HEK293 (cell line): Measurements from ENCODE around the gene MBD5.

ENCODE experiments used
- ZBTB21 ChIP-seq: fragments of 450-650 bp; formaldehyde crosslinking; IDR thresholded peaks from 2 replicates; pipeline ENCODE4 v1.5.1; 2017; ENCODE audit warnings: missing biosample characterization, missing genetic modification characterization
- ZFP37 ChIP-seq: fragments of 450-650 bp; formaldehyde crosslinking; IDR thresholded peaks from 2 replicates; pipeline ENCODE4 v1.5.1; 2016; ENCODE audit warnings: missing biosample characterization, missing genetic modification characterization
- ZNF274 ChIP-seq, 2 experiments: fragments of 200-500 bp in 1 of 2; fragments of 450-650 bp in 1 of 2; sonication (Bioruptor generic) in 1 of 2; formaldehyde crosslinking in 1 of 2; IDR thresholded peaks; 2 replicates each; pipeline versions ENCODE4 v1.5.1 to v1.6.1; 2014 to 2016; ENCODE audit warnings: borderline replicate concordance in 1 of 2, inconsistent platforms in 1 of 2, low read length in 1 of 2, missing biosample characterization in 1 of 2, missing genetic modification characterization in 1 of 2
- ZNF510 ChIP-seq: fragments of 450-650 bp; formaldehyde crosslinking; IDR thresholded peaks from 2 replicates; pipeline ENCODE4 v1.5.1; 2018; ENCODE audit warnings: mild to moderate bottlenecking, missing genetic modification characterization, missing biosample characterization; ENCODE audit not compliant: insufficient replicate concordance
- TF ChIP-seq, protein P1 (sequence below): fragments of 450-650 bp; formaldehyde crosslinking; conservative IDR thresholded peaks from 2 replicates; pipeline ENCODE4 v1.5.1; 2016; ENCODE audit warnings: low read depth, missing biosample characterization, missing genetic modification characterization
- TF ChIP-seq, protein P2 (sequence below): fragments of 450-650 bp; formaldehyde crosslinking; IDR thresholded peaks from 2 replicates; pipeline ENCODE4 v1.5.1; 2016; ENCODE audit warnings: missing biosample characterization, missing genetic modification characterization

DNA sequence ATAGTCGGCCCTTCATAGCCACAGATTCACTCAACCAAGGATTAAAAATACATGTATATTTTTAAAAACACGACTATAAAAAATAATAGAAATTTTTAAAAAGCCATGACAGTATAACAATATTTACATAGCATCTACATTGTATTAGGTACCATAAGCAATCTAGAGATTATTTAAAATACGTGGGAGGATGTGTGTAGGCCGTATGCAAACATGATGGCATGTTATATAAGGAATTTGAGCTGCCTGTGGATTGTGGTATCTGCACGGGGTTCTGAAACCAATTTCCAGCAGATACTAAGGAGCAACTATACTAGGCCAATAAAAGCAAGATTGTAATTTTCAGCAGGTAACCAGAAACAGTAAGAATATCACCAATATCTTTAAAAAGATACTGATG lies 6.3 kb upstream of the MBD5 start:
- TF ChIP-seq ZFP37 (tag by site-specific recombination), result no peak
- TF ChIP-seq, protein P1, sequence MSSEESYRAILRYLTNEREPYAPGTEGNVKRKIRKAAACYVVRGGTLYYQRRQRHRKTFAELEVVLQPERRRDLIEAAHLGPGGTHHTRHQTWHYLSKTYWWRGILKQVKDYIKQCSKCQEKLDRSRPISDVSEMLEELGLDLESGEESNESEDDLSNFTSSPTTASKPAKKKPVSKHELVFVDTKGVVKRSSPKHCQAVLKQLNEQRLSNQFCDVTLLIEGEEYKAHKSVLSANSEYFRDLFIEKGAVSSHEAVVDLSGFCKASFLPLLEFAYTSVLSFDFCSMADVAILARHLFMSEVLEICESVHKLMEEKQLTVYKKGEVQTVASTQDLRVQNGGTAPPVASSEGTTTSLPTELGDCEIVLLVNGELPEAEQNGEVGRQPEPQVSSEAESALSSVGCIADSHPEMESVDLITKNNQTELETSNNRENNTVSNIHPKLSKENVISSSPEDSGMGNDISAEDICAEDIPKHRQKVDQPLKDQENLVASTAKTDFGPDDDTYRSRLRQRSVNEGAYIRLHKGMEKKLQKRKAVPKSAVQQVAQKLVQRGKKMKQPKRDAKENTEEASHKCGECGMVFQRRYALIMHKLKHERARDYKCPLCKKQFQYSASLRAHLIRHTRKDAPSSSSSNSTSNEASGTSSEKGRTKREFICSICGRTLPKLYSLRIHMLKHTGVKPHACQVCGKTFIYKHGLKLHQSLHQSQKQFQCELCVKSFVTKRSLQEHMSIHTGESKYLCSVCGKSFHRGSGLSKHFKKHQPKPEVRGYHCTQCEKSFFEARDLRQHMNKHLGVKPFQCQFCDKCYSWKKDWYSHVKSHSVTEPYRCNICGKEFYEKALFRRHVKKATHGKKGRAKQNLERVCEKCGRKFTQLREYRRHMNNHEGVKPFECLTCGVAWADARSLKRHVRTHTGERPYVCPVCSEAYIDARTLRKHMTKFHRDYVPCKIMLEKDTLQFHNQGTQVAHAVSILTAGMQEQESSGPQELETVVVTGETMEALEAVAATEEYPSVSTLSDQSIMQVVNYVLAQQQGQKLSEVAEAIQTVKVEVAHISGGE, result no peak
- TF ChIP-seq ZNF510, result no peak
- no peak for TF ChIP-seq ZBTB21 (tag by site-specific recombination)
- TF ChIP-seq ZNF274 (IDR thresholded peaks at IDR 0.05; ENCODE audit: low read length), result no peak
- no peak for TF ChIP-seq ZNF274 (tag by site-specific recombination; IDR thresholded peaks at IDR 0.05; ENCODE audit: borderline replicate concordance)
- TF ChIP-seq, protein P2, sequence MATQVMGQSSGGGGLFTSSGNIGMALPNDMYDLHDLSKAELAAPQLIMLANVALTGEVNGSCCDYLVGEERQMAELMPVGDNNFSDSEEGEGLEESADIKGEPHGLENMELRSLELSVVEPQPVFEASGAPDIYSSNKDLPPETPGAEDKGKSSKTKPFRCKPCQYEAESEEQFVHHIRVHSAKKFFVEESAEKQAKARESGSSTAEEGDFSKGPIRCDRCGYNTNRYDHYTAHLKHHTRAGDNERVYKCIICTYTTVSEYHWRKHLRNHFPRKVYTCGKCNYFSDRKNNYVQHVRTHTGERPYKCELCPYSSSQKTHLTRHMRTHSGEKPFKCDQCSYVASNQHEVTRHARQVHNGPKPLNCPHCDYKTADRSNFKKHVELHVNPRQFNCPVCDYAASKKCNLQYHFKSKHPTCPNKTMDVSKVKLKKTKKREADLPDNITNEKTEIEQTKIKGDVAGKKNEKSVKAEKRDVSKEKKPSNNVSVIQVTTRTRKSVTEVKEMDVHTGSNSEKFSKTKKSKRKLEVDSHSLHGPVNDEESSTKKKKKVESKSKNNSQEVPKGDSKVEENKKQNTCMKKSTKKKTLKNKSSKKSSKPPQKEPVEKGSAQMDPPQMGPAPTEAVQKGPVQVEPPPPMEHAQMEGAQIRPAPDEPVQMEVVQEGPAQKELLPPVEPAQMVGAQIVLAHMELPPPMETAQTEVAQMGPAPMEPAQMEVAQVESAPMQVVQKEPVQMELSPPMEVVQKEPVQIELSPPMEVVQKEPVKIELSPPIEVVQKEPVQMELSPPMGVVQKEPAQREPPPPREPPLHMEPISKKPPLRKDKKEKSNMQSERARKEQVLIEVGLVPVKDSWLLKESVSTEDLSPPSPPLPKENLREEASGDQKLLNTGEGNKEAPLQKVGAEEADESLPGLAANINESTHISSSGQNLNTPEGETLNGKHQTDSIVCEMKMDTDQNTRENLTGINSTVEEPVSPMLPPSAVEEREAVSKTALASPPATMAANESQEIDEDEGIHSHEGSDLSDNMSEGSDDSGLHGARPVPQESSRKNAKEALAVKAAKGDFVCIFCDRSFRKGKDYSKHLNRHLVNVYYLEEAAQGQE (tag by site-specific recombination), result no peak
